Stomach (tissue), 9 donors: Measurements from ENCODE around the gene PDE8B. TPM values are rescaled to one million over a fixed set of nuclear protein-coding genes. Genes with fewer than 3 reads are reported as not detected.
A peak's percentile ranks its signal among the peaks of the same experiment; 100 is the strongest.

Experiments
- DNase-seq, 2 donors: peaks; one replicate each; pipeline versions ENCODE4 v3.0.0 to v3.0.0-alpha.2; 2013 to 2019
- H3K27ac ChIP-seq, 5 donors: fragments of 200-600 bp in 4 of 5; sonication (generic) in 4 of 5; one replicate each; pipeline ENCODE4 v1.5.1; 2013 to 2019; ENCODE audit warnings: mild to moderate bottlenecking in 1 of 5, moderate library complexity in 1 of 5
- H3K27me3 ChIP-seq, 3 donors: fragments of 200-600 bp; sonication (generic); one replicate each; pipeline ENCODE4 v1.5.1; 2017 to 2019; ENCODE audit warnings: mixed run types in 1 of 3
- H3K36me3 ChIP-seq, 4 donors: fragments of 200-600 bp; sonication (generic); 1 replicate in 3 of 4; 2 replicates in 1 of 4; pipeline ENCODE4 v1.5.1; 2016 to 2019
- H3K4me1 ChIP-seq, 4 donors: fragments of 200-600 bp; sonication (generic); one replicate each; pipeline ENCODE4 v1.5.1; 2016 to 2019
- H3K4me3 ChIP-seq, 4 donors: fragments of 200-600 bp; sonication (generic) in 3 of 4; one replicate each; pipeline ENCODE4 v1.5.1; 2016 to 2019; ENCODE audit warnings: mild to moderate bottlenecking in 1 of 4
- H3K9me3 ChIP-seq, 4 donors: fragments of 200-600 bp; sonication (generic); one replicate each; pipeline ENCODE4 v1.5.1; 2016 to 2019
- EP300 ChIP-seq: sonication (generic); formaldehyde crosslinking; IDR thresholded peaks from one replicate; pipeline ENCODE4 v1.6.1; 2017; ENCODE audit warnings: antibody characterized with exemption
- POLR2A ChIP-seq, 4 donors: fragments of 450-650 bp; IDR thresholded peaks; one replicate each; pipeline ENCODE4 v1.6.1; 2016; ENCODE audit warnings: antibody characterized with exemption in 4 of 4, control low read depth in 2 of 4, mild to moderate bottlenecking in 1 of 4, moderate library complexity in 1 of 4
- POLR2AphosphoS5 ChIP-seq, 3 donors: sonication (generic); formaldehyde crosslinking; IDR thresholded peaks; one replicate each; pipeline ENCODE4 v1.6.1; 2016; ENCODE audit warnings: antibody characterized with exemption in 3 of 3
- WGBS, 5 donors: extraction: QIAGEN DNeasy Blood & Tissue Kit in 3 of 5; methylation state at CpG; one replicate each; pipeline versions ENCODE4 v1.1.5 to v1.1.7; 2013 to 2018; 5-methylcytosine and 5-hydroxymethylcytosine counted together
- intact Hi-C: fragments of 100-400 bp; cut with DNase I; formaldehyde crosslinking; loops from one replicate; pipeline ENCODE4 v1.15.1; 2023; ENCODE audit warnings: low total_unique reads
- polyA plus RNA-seq, 3 donors: library from polyadenylated mRNA; stranded (reverse); fragments of 200-250 nt; gene quantifications; one replicate each; pipeline ENCODE4 v1.2.3, GENCODE V29; 2013
- total RNA-seq, 5 donors: library from RNA; depleted of rRNA; stranded (reverse); fragments of >200 nt; gene quantifications; one replicate each; pipeline versions ENCODE4 v1.1.0 to v1.2.3, GENCODE V29; 2014 to 2016
- TF ChIP-seq, protein P1 (sequence below), 7 experiments: fragments of 450-650 bp in 4 of 7; fragments of 200-600 bp in 3 of 7; sonication (generic) in 3 of 7; IDR thresholded peaks; one replicate each; pipeline ENCODE4 v1.5.1; 2016 to 2019; ENCODE audit warnings: antibody characterized with exemption in 7 of 7, control low read depth in 2 of 7, mild to moderate bottlenecking in 1 of 7
- donor health status: healthy with polysubstance abuse.
- donor health status: Bipolar disorder and iron deficiency.
- donor health status: healthy.

The PDE8B gene
- total and polyA plus RNA-seq, 8 donors, result 0.56 to 243 (median 3.5) TPM; not detected in 1

DNA sequence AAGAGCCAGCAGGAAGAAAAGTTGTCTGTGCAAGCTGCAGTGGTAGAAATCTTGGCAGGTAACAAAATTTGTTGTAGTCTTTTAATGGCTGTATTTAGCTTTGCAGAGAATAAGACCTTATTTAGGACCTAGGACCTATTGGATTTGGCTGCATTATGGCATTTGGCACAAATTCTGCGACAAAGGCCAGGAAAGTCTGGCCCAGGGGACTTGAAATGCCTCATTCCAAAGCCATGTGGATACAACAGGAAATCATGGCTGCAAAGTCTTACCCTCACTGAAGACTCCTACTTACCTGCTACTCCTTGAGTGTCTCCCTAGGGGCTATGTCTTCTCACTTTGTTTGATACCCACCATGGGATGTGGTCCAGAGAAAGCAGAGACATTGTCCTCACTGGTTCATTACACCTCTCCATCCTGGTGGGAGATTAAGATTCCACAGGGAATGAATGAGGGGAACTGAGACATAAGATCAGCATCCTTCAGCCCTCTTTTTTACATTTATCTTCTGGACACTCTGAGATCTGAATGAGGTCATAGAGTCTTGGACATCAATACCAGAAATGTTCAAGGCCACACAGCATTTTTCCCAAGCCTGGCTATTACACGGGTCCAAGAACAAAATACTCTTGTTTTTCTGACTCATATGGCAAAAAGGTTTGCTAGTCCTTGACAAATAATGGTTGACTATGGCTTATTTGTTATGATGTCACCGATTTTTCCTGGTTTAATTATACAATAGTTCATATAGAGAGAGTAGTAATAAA lies 119.4 kb downstream of the PDE8B start:
- TF ChIP-seq, protein P1, sequence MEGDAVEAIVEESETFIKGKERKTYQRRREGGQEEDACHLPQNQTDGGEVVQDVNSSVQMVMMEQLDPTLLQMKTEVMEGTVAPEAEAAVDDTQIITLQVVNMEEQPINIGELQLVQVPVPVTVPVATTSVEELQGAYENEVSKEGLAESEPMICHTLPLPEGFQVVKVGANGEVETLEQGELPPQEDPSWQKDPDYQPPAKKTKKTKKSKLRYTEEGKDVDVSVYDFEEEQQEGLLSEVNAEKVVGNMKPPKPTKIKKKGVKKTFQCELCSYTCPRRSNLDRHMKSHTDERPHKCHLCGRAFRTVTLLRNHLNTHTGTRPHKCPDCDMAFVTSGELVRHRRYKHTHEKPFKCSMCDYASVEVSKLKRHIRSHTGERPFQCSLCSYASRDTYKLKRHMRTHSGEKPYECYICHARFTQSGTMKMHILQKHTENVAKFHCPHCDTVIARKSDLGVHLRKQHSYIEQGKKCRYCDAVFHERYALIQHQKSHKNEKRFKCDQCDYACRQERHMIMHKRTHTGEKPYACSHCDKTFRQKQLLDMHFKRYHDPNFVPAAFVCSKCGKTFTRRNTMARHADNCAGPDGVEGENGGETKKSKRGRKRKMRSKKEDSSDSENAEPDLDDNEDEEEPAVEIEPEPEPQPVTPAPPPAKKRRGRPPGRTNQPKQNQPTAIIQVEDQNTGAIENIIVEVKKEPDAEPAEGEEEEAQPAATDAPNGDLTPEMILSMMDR (IDR thresholded peaks at IDR 0.05), result no peak
- TF ChIP-seq POLR2A (IDR thresholded peaks at IDR 0.05), result no peak
- no peak for TF ChIP-seq EP300
- TF ChIP-seq POLR2AphosphoS5 (IDR thresholded peaks at IDR 0.05), result no peak
- Histone ChIP-seq H3K36me3 (no peaks in the 10 kb centered on the region), H3K9me3 (no peaks in the 10 kb centered on the region), H3K4me1 (no peaks in the 10 kb centered on the region), H3K4me3 (no peak overlapping the region), H3K27me3 (no peaks in the 10 kb centered on the region), H3K27ac (no peak overlapping the region)
- intact Hi-C loops, result no loop called here
- 79 to 90% (median 83%) methylated on average over 3 of the region's 3 CpGs for WGBS, 5 donors
- no peak for DNase-seq

DNA sequence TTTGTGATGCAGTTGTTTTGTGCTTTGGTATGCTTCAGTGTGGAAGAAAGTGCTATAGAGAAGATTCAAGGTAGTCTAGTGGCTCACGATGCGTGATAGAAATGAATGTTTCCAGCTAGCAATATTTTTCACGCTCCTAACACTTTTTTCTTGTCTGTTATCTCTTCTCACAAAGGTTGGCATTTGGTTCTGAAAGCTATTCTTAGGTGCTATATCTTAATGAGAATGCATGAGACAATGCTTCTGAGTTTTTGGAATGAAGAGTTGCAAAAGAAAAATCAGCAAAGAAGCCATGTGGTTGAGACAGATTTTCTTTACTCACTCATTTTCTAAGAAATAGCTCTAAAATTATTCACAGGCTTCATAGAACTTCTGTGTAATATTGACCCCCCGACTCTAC lies 122.6 kb downstream of the PDE8B start:
- no peak for TF ChIP-seq POLR2A (IDR thresholded peaks at IDR 0.05)
- TF ChIP-seq POLR2AphosphoS5 (IDR thresholded peaks at IDR 0.05), result no peak
- no peak for TF ChIP-seq EP300
- TF ChIP-seq, protein P1 (IDR thresholded peaks at IDR 0.05), result no peak
- no peaks in the 10 kb centered on the region for H3K36me3 ChIP-seq
- no peaks in the 10 kb centered on the region for H3K27me3 ChIP-seq
- intact Hi-C loops, result no loop called here
- peaks cover 0 to 14% (median 0%) of the 10 kb centered on the region in 4 donors for H3K4me1 ChIP-seq
- H3K9me3 ChIP-seq, result no peaks in the 10 kb centered on the region
- no peak for DNase-seq
- H3K4me3 ChIP-seq, result no peak overlapping the region
- peak overlapping the region in 1 of 5 donors; percentile 57 for H3K27ac ChIP-seq
- WGBS, 5 donors, result 88 to 97% (median 91%) methylated on average over 4 of the region's 4 CpGs

DNA sequence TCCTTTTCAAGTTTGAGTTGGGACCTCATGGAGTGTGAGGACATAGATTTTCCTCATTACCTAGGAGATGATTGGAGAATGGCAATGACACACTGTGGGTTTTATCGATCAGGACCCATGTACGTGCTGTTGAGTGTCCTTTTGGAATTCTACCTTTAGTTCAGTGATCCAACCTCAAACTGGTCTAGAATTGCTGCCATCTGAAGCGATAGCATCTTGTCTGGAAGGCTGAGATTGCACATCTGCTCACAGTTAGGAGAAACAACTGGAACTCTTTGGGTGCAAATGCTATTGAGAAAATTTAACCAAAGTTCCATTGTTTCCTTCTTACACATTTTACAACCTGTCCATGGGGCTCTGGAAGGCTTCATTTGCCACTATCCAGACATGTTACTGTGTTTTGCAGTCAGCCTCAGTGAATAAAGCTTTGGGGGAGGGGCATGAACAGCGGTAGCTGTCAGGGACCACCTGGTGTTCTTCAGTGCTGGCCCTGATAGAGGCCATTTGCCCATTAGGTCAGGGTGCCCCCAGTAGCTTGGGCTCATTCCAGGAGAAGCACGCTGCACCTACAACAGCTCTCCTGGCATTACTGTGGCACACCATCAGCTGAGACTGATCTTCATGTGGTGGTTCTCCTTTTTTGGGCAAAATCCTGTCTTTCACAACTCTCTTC lies 123.1 kb downstream of the PDE8B start:
- Histone ChIP-seq H3K27ac (peak overlapping the region in 1 of 5 donors; percentile 57), H3K4me3 (no peak overlapping the region), H3K36me3 (no peaks in the 10 kb centered on the region), H3K4me1 (peaks cover 0 to 15% (median 0%) of the 10 kb centered on the region in 4 donors), H3K9me3 (no peaks in the 10 kb centered on the region), H3K27me3 (no peaks in the 10 kb centered on the region)
- DNase-seq, result peak in 1 of 2 donors; percentile 26
- 57 to 89% (median 86%) methylated on average over 5 of the region's 5 CpGs for WGBS, 5 donors
- intact Hi-C loops, result no loop called here
- TF ChIP-seq, protein P1 (IDR thresholded peaks at IDR 0.05), result no peak

DNA sequence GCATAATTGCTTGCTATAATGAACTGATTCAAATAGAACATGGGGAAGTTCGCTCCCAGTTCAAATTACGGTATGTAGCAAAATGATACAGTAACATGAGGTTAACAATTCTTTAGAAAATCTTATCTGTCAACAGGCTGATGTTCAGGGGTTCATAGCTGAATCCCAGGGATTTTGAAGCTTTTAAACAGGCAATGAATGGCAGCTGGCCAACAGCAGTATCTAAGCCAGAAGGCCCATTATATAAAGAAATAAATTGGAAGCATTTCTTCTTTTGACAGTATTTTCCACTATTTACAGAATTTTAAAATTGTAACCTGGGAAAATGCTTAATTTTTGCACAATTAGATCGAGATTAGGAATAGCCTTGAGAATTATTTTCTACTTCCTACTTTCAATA lies 126.8 kb downstream of the PDE8B start:
- Histone ChIP-seq H3K9me3 (no peaks in the 10 kb centered on the region), H3K4me1 (peaks cover 0 to 15% (median 0%) of the 10 kb centered on the region in 4 donors), H3K4me3 (no peak overlapping the region), H3K27me3 (no peaks in the 10 kb centered on the region), H3K36me3 (no peaks in the 10 kb centered on the region), H3K27ac (no peak overlapping the region)
- WGBS, 5 donors, result 62 to 83% (median 77%) methylated on average over 3 of the region's 3 CpGs
- intact Hi-C loops, result no loop called here
- no peak for TF ChIP-seq EP300
- no peak for TF ChIP-seq POLR2AphosphoS5 (IDR thresholded peaks at IDR 0.05)
- TF ChIP-seq, protein P1 (IDR thresholded peaks at IDR 0.05), result no peak
- TF ChIP-seq POLR2A (IDR thresholded peaks at IDR 0.05), result no peak
- peak in 1 of 2 donors; percentile 63 for DNase-seq
